Measurements from ENCODE around the gene TENT5A.
"Not testable (repeated sequence)": the region's sequence is repeated elsewhere in the genome, so short reads cannot be mapped to it uniquely, and the experiment has no call there.

TENT5A gene

DNA sequence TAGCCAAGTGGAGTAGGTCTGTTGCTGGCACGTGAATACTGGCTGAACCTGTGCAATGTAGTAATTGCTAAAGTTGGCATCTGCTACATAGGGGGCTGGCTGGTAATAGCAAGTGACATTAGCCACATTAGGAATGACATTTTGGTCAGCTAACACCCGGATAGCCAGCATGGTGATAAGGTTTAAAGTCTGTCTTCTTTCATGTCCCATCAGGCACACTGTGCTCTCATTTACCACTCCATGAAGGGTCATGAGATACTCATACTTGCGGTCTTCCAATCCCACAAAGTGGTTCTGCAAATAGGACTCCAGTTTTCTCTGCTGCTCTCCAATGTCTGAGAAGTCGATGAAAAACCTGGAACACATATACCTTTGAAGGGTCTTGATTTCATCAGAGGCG lies 2.8 kb downstream of the TENT5A start:
- no peak for DNase-seq

DNA sequence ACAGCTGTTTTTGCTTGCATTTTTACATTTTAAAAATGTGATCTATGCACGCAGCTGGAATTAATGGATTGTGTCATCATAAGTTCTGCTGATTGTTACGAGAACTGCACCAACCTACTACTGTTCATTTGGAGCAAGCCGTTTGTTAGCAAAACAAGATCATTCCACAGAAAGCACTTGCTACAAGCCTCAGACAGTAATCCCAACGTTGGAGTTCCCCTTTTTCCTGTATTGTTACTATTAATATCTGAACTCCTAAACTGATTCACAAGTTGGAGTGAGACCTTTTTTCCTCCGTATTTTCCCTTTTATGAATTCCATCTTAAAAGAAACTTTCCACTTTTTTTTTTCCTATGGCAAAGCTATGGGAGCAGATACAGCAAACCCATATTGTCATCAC lies 3.5 kb downstream of the TENT5A start:
- DNase-seq = no peak

DNA sequence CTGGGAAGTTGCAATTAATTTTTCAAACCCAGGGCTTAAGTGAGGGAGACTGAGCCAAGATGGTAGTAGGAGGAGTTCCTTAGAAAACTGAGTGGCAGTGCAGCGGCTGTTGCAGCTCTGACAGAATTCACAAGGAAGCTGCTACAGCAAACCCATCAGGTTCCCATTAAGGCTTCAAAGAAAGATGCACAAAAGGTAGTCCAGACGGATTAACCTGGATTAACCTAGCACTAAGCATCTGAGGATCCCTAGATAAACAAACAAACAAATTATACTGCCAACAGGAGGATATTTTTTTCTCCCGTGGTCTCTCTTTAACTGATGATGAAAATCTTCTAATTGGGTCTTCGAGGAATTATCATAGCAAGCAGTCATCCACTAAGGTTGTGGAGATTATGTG lies 5.2 kb downstream of the TENT5A start:
- no peak for DNase-seq

DNA sequence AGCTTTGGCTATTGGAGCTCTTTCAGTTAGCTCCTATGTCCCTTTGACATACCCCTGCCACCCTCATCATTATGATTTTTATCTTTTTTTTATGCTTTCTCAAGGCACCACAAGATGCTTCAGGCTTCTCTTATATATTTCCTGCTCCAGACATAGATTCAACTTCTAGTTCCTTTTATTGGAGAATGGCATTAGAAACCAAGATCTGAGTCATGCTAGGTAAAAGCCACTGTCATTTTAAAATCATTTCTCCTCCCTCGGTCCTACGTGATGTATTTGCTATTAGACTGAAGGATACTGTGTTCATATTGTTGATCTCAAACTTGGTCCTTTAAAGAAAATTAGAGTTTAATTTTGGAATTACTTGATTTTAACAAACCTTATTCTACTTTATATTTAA lies 8.3 kb downstream of the TENT5A start:
- DNase-seq = no peak

DNA sequence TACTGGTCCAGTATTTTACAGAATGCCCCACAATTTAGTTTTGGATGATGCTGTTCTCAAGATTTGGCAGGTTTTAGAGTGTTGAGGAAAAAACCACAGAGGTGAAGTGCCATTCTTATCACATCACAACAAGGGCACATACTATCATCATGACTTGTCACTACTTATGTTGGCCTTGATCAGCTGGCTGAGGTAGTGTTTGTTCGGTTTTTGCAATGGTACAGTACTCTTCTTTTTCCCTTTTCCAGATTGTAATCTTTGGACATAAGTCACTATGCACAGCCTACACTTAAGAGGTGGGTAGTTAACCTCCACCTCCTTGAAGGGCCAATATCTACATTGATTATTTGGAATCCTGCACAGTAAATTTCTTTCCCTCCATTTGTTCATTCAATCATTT lies 8.8 kb downstream of the TENT5A start:
- DNase-seq = no peak

DNA sequence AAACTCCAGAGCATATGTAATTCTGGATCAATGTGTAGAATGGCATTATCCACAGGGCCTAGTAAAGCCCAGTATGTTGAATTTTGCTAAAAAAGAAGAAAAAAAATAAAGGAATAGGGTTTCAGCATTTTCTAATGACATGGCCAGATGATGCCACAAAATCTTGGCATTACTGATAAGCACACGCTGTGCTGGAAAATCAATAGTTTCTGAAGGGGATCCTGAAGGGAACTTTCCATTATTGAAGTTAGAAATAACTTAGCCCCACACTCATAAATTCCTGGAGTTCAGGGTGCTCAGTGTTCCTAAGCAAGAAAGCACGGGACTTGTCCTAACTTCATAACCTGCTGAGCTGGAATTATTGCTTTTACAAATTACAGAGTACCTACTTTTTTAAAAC lies 10.8 kb downstream of the TENT5A start:
- DNase-seq = no peak

DNA sequence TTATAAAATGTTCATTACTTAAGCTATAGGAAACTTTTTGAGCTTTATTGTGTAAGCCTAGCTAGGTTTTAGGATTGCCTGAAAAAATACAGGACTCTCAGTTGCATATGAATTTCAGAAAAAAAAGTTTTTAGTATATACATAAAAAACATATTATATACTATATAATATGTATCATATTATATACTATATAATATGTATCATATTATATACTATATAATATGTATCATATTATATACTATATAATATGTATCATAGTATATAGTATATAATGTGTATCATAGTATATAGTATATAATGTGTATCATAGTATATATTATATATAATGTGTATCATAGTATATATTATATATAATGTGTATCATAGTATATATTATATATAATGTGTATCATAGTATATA lies 11.9 kb downstream of the TENT5A start:
- not testable (repeated sequence) for DNase-seq

DNA sequence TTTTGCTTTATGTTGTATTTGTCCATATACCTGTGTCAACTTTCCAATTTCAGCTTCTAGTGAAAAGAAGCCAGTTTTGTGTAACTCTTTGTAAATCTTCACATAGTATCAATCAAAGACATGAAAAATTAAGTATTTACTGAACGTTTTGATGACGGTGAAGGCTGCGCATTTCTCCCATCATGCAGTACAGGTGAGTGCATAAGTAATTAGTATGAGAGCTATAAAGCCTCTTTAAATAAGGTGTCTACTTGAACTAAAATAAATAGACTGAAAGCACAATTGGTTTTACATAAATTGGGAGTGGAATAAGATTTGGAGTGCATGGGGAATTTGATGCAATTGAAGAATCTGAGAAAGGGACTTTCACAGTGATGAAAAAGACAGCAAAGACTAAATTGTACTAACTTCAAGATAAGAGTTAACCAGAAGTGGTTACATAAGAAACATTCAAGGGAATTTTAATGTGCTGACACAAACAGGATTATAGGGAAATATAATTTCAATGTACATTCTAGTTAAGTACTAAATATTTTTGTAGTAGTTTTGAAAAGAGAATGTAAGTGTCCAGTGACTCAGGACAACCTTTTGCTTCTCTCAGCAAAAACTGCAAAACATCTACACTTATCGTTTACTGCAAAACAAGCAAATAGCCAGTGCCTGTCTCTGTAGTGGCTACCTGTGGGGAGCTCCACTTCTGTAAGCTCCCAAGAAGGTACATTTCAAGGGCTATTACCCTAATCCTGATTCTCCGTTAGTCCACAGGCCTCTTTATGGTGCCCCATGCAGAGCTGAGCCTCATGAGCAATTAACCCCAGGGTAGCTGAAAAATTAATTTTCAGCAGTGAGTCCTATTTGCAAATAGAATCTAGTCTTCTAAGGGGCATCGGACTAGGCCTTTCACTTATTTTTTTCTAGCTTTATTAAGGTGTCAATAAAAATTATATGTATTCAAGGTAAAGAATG lies 13.0 kb downstream of the TENT5A start:
- no peak for DNase-seq

DNA sequence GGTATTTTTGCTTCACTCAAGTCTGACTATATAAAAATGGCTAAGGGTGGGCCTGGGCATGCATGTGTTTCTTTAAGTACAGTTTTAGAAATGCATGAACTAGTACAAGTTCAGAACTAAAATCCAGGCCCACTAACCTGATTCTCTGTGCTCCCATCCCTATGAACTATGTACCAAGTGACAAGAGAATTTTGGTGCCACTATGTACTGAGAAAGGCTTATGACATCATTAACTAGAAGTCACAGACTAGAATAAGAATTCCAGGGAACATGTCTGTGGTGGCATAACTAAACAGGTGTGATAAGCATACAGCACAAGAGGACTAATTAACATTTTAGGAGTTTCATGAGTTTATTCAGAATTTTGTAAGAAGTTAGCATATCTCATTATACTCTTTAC lies 16.1 kb downstream of the TENT5A start:
- no peak for DNase-seq

DNA sequence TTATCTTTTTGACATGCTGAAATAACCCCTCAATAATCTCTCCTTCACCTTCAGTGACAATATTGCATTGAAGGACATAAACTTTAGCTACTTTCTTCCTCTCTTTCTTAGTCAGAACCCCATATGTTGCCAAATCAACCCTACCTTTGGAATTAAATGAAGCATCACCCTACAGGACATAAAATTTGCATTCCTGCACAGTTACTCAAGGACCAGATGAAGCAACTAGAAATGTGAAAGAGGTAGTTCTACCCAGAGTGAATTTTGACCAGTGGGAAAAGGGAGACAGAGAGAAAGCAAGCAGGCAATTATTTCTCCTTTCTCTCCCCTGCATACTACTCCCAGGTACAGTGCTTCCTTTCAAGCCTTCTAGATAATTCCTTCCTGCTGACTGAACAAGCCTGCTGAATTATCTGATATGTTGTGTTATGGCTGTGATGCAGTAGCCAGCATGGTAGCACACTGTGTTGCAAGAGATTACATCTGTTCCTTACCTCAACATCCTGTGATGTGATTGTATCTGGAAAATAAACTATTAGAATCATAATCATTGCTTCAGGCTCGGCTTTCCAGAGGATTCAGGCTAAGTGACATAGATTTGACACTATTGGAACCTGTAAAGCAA lies 16.6 kb downstream of the TENT5A start:
- no peak for DNase-seq

DNA sequence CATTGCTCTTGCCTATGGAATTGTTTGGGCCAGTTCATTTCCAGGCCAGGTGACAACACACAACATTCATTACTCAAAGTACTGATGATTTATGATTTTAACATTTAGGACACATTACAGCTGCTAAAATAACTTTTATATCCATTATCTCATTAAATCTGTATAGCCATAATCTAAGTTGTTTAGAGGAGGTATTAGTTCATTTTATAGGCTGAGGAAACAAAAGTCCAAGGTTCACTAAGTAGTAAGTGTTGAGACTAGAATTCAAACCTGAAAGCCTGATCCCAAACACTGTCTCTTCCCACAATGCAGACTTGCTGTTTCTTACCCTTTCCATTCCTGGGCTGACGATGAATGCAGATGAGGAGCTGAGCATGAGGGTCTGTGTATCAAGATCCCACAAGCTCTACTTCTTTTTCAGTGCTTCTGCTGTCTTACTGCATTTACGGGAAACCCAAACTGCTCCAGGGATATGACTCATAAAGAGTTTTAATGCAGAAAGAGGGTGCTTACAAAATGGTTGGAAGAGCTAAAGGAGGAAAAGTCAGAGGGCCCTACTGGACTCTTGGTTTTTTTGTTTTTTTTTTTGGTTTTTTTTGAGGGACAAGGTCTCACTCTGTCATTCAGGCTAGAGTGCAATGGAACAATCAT lies 17.9 kb downstream of the TENT5A start:
- no peak for DNase-seq

DNA sequence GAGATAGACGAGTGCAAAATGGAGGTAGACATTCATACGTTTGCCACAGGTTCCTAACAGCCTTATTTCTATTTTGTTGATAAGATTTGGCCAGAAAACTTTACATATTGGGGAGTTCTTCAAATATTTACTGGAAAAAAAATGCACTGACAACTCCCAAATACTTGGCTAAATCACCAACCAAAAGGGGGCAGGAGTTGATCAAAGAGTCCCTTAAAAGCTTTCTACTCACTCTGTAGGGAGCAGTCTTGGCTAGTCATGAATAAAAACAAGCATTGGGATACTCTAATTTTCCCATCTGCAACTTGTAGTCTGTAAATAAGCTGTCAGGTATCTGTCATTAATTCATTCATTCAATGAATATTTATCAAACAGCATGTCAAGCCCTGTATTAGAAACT lies 18.4 kb downstream of the TENT5A start:
- no peak for DNase-seq

DNA sequence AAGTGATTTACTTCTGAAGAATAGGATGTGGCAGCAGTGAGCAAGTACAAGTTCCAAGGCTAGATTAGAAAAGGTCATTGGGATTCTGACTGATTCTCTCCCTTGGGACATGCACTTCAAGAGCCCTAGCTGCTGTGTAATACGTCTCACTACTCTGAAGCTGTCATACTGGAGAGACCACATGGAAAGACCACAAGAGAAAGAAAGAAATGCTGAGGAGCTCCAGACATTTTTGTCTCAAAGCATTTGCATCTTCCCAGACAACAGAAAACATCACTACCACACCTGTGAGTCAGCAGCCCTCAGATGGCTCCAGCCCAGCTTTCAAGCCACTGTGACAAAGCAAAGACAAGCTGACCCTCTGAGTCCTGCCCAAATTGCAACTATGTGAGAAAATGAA lies 20.7 kb downstream of the TENT5A start:
- DNase-seq = no peak

DNA sequence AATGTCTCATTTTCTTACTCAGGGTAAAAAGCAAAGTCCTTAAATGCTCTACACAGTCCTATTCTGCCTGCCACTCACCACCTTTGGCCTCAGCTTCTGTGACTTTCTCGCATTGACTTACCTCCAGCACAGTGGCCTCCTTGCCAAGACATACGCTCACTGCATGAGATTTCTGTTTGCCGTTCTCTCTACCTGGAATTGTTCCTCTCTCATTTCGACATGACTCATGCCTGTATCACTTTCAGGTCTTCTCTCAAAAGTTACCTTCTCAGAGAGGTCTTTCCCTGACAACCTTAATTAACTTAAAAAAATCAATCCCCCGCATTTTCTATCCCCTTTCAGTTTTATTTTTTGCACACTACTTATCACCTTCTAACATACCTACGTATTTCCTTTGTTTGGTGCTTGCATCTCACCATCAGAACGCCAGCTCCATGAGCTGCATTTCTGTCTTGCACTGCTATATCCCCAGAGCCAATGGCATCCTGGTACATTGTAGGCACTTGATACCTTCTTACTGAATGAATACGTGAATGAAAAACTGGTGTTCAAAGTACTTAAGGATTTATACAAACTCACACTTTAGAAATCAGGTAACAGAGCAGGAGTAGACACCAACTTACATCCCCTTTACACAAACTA lies 24.5 kb downstream of the TENT5A start:
- no peak for DNase-seq

DNA sequence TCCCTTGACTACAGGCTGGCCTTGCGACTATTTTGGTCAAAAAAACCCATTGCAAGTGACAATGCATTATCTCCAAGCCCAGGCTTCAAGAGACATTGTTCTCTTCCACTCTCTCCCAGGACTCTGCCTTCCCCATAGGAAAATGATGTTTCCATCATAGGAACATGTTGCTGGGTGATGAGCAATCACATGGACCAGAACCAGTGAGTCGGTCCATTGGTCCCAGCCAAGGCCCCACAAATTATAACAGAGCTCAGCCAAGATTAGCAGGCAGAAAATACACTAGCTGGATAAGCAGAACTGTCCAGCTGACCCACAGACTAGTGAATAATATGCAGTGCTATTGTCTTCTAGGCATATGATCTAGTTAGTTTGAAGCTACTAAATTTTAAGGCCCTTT lies 27.4 kb downstream of the TENT5A start:
- no peak for DNase-seq

DNA sequence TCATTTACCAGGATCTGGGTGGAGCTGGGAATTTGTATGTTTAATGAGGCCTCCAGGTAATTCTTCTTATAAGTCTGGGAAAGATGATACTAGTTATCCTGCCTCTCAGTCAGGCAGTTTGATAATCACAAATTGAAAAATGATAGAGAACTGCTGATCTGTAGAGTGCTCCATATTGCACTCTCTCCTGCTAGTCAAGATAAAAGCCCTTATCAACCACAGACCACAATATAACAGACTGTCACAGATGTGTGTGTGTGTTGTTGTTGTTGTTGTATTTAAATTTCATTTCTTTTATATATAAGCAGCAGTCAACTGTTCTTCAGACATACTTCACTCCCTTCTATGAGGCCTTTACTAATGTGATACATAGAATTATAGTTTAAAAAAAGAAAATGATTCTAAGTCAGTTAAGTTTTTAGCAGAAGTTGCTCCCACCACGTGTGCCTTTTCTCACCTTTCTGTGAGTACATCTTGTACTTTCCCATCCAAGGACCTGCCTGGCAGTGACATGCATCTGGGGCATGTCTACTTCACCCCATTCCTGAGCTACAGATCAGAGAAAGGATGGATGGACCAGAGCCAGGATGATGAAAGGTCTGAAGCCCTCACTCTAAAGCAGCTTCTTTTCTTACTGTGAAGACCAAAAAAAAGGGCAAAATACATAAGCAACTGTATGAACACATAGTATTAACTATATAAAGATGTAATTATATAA lies 29.8 kb downstream of the TENT5A start:
- no peak for DNase-seq

DNA sequence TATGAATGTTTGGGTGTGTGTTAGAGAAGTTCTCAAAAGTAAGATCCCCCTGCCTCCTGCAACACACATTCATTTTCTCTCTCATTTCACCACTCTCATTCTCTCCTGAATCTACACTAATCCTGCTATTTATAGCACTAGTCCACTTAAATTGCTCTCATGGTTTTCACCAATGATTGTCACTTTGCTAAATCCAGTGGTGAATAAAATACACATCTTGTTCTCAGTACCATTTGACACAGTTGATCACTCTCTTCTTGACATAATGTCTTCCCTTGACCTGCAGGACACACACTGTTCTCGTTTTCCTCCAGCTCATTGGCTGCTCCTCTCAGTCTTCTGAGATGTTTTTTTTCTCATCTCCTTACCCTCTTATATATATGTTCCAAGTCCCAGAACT lies 32.1 kb downstream of the TENT5A start:
- no peak for DNase-seq

DNA sequence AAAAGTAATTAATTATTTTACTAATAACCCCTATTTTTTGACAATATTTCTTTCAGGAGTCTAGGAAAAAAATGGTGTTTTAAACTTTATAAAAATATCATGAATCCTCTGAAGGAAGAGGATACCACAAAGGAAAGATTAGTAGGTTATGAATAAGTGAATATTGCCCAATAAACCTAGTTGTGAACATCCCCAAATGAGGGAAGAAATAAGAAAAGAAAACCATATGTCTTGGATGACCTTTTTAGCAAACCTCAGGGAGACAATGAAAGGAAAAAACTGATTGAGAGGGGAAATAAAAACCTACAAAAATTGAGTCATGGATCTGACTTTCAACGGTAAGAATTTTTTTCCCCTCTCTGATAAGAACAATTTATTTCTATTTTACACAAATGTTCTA lies 34.4 kb downstream of the TENT5A start:
- DNase-seq = no peak

DNA sequence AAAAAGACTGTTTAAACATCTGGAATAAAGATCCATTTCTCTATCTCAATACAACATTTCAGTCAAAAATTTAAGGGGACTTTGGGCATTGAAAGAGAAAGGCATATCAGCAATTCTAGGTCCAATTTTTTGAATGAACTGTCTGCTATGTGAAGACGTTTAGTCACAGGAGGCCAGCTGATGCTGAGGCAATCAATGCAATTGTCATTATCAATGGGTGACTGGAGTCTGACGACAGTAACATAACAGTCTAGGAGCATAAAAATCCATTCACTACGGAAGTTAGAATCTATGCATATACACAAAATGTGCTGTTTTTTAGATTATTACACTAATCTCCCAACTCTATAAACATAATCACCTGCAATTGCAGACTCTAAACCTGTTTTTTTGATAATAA lies 37.8 kb downstream of the TENT5A start:
- no peak for DNase-seq

DNA sequence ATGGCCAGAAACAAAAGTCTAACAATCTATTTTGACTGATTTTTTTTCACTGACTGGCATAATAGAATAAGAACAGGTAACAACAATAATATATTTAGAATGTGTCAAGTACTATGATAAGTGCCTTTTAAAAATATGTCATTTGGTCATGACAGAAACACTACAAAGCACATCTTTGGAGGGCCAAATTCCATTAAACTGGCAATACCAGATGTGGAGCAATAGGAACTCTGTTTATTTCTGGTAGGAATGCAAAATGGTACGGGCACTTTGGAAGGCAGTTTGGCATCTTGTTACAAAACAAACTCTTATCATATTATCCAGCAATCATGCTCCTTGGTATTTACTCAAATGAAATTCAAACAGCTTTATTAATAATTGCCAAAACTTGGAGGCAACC lies 39.3 kb downstream of the TENT5A start:
- no peak for DNase-seq

DNA sequence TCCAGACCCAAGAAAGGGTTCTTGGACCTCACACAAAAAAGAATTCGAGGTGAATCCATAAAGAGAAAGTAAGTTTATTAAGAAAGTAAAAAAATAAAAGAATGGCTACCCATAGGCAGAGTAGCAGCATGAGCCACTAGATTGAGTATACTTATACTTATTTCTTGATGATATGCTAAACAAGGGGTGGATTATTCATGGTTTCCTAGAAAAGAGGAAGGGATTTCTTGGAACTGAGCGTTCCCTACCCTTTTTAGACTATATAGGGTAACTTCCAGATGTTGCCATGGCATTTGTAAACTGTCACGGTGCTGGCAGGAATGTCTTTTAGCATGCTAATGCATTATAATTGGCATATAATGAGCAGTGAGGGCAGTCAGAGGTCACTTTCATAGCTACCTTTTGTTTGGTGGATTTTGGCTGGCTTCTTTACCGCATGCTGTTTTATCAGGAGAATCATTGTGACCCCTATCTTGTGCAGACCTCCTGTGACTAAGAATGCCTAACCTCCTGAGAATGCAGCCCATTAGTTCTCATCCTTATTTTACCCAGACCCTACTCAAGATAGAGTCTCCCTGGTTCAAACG lies 44.3 kb downstream of the TENT5A start:
- no peak for DNase-seq

DNA sequence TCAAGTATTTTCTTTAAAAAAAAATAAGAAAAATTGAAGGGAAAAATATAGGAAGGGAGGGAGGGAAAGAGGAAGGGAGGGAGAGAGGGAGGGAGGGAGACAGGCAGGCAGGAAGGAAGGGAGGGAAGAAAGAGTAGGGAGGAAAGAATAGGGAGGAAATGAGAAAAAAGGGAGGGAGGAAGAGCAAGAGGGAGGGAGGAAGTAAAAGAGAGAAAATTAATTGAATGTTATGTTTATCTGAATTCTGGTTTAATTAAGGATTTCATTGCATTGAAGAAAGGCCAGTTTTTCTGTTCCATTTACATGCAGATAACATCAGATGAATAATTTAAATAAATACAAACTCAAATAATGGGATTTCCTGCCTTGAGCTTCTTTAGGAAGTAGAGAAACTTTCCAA lies 47.8 kb downstream of the TENT5A start:
- DNase-seq = no peak

DNA sequence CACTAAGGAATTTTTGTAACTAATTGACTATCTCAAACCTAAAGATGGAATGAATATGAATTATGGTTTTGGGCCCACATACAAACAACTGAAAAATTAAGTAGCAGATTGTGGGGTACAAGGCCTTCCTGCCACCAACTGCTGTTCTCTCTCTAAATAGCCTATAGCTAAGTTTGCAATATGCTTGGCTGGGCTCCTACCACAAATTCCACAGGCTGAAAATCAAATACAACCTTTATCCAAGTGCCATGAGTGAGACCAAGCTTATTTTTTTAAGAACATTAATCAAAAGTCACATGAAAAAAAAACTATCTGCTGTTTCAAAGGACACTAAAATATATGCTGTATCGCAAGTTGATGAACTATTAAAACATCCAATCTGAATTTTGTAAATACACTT lies 52.1 kb downstream of the TENT5A start:
- no peak for DNase-seq
